Coronary artery (tissue), 2 donors: ENCODE data around the gene PRMT3.
A peak's percentile ranks its signal among the peaks of the same experiment; 100 is the strongest.

Experiments used
- DNase-seq: peaks from one replicate; pipeline ENCODE4 v3.0.0-alpha.2; 2017; ENCODE audit warnings: low spot score
- H3K27ac ChIP-seq, 2 donors: fragments of 200-600 bp; sonication (generic); one replicate each; pipeline ENCODE4 v1.5.1; 2016 to 2019
- H3K4me3 ChIP-seq: fragments of 200-600 bp; sonication (generic); 2 replicates; pipeline ENCODE4 v1.5.1; 2016; ENCODE audit warnings: mild to moderate bottlenecking, moderate library complexity
- CTCF ChIP-seq: fragments of 200-600 bp; sonication (generic); IDR thresholded peaks from one replicate; pipeline ENCODE4 v1.5.1; 2019; ENCODE audit warnings: antibody characterized with exemption

Gene PRMT3

GRCh38 chr11:20367313-20367948 lies 20.1 kb upstream of the PRMT3 start:
- Histone ChIP-seq H3K27ac (peak overlapping the region; percentile 55 to 69), H3K4me3 (peak overlapping the region; percentile 1)
- TF ChIP-seq CTCF, result no peak
- no peak for DNase-seq

DNA sequence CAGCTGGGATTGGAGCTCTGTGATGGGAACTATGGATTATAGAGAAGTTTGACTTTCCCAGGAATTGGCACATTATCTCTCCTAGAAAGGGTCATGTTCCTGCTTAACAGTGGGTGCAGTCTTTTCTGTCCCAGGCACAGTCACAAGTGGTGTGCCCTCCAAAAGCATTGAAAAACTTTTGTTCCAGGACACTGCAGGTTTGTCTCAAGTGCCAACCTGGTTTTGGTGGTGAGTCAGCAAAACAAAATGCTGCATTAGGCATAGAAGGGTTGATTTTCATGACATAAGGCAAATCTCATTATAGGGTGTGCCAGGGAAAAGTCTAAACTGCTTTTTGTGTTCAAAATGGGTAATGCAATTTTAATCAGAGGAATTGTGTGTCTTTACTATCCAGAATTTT lies 19.1 kb upstream of the PRMT3 start:
- DNase-seq, result no peak
- TF ChIP-seq CTCF, result no peak
- Histone ChIP-seq H3K27ac (peak overlapping the region in 1 of 2 donors; percentile 50), H3K4me3 (no peak overlapping the region)

DNA sequence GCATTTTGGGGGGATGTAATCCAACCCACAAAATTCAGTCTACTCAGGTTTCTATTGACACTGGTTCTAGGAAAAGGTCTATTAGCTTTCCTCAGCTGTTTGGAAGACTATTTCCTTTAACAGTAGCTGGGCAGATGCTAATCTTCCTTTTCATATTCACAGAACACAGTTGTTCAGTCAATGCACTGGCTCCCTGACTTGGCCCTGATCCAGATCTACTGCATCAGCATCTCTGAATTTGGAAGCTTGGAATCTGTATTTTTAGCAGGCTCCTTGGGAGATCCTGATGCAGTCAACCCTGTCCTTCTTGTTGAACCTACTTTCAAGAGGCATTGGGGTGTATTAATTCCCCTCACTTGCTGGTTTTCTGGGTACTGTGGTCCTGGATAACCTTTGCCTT lies 17.7 kb upstream of the PRMT3 start:
- H3K4me3 ChIP-seq, result no peak overlapping the region
- no peak for DNase-seq
- no peak overlapping the region for H3K27ac ChIP-seq
- no peak for TF ChIP-seq CTCF

- no peak for TF ChIP-seq CTCF
- no peak overlapping the region for H3K4me3 ChIP-seq
- DNase-seq, result no peak
- no peak overlapping the region for H3K27ac ChIP-seq
Measured at GRCh38 chr11:20372081-20372626, 15.4 kb upstream of the PRMT3 start.

GRCh38 chr11:20373147-20373546 lies 14.4 kb upstream of the PRMT3 start:
- TF ChIP-seq CTCF, result no peak
- H3K27ac ChIP-seq, result no peak overlapping the region
- H3K4me3 ChIP-seq, result no peak overlapping the region
- no peak for DNase-seq

- Histone ChIP-seq H3K4me3 (no peak overlapping the region), H3K27ac (no peak overlapping the region)
- no peak for TF ChIP-seq CTCF
Measured at GRCh38 chr11:20373568-20374209, 13.8 kb upstream of the PRMT3 start.

More at GRCh38 chr11:20373568-20374209, 13.8 kb upstream of the PRMT3 start:
- no peak for DNase-seq
